Skeletal muscle cell (primary cell): ENCODE results near the gene CFAP300.

ENCODE experiments used
- DNase-seq: peaks from one replicate; pipeline ENCODE4 v3.0.0-alpha.2; 2010; ENCODE audit warnings: low read depth
- H3K4me3 ChIP-seq: 2 replicates; pipeline ENCODE4 v1.5.1; 2011; ENCODE audit warnings: low read depth, mild to moderate bottlenecking, control low read depth, low read length, moderate library complexity

CFAP300 gene

DNA sequence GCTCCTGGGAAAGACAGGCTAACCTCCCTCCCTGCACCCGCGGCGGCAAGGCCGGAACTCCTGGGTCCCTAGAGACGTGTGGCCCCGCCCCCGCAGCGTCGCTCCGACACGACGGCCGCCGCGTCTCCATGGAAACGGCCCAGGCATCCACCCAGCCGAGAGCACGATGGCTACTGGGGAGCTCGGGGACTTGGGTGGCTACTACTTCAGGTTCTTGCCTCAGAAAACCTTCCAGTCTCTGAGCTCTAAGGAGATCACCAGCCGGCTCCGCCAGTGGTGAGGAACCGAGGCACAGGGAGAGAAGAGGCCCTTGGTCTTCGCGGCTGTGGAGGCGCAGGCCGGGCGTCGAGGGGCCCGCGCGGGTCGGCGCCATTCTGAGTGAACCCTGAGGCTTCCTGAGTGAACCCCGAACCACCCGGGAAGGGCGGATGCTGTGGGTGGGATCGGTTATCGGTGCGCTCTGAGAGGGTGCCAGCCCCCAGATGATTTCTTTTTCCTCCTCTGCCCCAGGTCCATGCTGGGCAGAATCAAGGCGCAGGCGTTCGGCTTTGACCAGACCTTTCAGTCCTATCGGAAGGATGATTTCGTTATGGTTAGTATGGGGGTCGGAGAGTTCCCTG, at the start of gene CFAP300:
CFAP300 (plus strand) TSS at position 133 of the 620 bp plus-strand sequence; CDS start at position 167, 34 bp downstream.
- peak; percentile 23 for DNase-seq

DNA sequence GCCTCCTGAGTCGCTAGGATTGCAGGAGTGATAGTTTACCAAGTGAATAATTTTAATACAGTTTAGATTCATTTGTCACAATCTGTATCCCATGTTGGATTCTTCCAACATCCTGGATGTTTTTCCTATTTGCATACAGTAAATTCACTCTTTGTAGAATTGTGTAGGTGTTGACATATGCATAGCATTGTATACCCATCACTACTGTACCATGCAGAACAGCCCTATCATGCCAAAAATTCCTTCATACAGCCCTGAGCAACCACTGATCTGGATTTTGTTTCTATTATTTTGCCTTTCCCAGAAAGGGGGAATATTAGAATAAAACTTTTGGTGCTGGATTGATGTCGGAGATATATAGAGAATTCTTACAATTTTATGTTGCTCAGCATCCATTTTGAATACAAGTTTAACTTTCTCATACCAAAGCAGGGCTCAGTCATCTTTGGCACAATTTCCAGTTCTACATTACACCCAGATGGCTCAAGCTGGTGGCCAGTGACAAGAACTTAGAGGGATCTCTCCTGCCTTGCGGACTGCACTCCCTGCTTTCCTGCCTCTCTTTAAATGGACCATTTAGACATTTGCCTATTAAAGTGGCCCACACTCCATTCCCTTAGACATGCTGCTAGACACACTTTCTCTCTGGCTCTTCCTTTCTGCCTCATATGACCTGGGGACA, 45.4 kb upstream of the CFAP300 start:
- DNase-seq = no peak
- H3K4me3 ChIP-seq = no peak overlapping the region

More for the DNA sequence above, at the start of gene CFAP300:
- H3K4me3 ChIP-seq = peak within 1 kb of the TSS; percentile 65

DNA sequence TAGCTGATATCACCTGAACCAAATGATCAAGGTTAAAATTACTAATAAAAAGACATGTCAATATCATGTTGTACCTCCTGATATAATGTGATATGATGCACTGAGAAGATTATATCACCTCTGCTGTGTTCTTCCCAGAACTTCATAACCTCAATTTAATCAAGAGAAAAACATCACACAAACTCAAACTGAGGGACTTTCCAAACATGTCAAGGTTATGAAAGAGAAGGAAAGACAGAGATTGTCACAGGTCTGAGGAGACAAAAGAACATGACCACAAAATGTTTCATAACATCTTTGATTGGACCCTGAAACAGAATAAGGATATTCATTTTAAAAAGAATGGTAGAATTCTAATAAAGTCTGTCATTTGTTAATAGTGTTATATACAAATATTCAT, 43.0 kb upstream of the CFAP300 start:
- no peak overlapping the region for H3K4me3 ChIP-seq
- DNase-seq = no peak

DNA sequence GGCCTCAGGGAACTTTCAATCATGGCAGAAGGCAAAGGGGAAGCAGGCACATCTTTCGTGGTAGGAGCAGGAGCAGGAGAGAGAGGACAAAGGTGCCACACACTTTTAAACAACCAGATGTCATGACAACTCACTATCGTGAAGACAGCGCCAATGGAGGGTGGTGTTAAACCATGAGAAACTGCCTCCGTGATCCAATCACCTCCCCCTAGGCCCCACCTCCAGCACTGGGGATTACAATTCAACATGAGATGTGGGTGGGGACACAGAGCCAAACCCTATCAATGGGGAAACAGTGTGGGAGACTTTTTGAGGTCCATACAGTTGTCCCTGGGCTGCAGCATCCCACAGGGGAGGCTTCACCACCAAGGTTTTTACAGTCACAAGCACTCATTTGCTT, 41.9 kb upstream of the CFAP300 start:
- H3K4me3 ChIP-seq = no peak overlapping the region
- DNase-seq = no peak

DNA sequence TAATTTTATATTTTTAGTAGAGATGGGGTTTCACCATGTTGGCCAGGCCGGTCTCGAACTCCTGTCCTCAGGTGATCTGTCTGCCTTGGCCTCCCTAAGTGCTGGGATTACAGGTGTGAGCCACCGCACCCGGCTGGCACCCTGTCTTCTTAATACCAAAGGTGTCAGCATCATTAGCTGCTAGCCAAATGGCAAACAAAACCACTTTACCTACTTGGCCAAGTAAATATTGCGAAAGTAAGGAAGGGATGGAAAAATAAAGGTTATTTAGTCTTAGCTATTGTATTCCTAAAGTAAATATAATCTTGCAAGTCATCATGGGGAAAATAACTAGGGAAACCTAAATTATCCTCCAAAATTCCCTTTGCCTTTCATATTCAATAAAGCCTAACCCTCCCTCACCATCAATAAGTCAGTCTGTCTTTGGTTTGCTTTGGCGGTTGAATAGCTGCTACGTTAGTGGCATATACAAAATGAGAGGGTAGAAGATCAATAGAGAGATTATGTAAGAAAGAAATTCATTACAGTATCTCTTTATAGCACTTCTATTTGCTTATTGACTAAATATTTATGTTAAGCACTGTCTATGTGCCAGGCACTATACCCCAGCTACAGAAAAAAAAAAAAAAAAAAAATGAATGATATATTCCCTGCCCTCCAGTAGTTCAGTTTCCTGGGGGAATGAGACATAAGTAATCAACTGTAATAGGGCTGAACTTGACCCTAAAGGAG, 40.2 kb upstream of the CFAP300 start:
- no peak for DNase-seq
- H3K4me3 ChIP-seq = no peak overlapping the region

DNA sequence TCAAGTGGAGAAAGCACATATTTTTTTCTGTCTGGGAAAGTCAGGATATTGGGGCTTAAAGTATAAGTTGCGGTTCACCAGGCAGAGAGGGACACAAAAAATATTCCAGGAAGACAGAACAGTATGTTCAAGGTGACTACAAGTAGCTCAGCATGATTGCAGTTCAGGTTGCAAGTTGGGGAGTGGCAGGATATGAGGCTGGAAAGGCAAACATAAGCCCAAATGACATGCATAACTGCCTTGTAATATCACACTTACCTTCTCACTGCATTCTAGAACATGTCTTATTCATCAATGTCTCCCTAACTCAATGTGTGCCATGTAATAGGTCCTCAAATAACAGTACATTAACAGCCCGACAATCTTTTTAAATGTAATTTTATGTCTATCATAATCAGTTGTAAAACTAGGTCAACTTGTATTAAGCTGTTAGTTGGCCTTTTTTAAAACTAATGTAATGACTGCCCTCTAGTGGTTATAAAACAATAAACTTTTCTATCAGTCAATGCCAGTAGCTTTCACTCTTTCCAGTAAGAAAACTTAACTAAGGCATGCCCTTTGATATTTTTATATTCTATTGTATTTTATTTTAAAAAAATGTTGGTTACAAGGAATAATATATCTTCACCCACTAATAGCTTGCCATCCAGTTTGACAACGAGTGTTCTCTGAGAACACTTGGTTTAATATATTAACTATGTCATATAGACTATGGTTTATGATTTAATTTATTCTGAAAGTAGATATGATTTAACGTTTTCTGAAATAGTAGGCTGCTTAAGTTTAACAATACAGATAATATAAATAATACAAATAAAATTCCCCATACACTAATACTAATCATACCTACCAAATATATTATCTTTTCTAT, 39.4 kb upstream of the CFAP300 start:
- no peak overlapping the region for H3K4me3 ChIP-seq
- peak; percentile 6 for DNase-seq

DNA sequence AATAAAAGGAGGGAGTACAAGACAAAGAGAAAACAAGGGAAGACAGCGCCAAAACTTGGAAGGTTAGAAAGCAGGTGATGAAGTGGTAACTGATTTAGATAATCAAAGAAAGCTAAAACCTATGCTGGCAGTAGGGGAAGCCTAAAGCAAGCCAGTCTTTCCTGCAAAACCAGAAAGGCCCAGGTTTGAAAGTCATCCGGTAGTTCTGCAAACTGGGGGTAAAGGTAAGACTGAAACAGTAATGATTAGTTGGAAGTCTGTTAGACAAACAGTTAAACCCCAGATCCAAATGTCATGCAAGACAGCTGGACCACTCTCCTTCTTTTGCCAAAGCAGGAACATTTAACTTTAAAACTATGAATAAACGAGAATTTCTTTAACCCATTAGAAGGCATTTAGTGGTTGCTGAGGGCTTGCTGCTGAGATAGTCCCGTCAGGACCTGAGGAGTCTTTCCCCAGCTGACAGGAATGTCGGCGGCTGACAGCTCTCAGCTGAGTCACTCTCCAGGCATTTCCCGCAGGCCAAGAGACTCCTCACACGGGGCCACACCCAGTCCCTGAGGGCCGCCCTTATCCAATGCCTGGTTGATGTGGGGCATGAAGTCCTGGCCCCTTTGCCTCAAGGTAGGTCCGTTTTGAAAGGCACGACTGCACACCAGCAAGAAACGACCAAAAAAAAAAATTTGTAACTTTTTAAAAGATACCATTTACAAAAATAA, 36.3 kb upstream of the CFAP300 start:
- H3K4me3 ChIP-seq = no peak overlapping the region
- DNase-seq = peak; percentile 73

DNA sequence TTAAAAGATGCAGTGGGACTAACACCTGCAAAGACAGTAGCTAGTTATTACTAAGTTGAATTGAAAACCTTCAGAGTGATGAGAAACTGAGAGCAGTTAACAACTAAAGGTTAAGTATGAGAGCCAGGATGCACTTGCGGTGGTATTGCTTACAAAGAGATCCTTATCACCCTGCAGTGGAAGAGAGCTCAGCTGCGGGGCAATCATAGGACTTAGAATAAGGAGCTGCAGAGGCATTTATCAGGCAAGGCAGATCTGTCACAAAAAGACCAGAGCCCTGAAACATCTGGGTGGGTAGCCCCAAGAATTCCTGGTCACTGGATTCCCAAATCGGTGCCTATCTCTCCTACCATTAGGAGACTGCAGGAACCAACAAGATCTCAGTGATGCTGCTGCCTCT, 34.3 kb upstream of the CFAP300 start:
- DNase-seq = no peak
- no peak overlapping the region for H3K4me3 ChIP-seq

DNA sequence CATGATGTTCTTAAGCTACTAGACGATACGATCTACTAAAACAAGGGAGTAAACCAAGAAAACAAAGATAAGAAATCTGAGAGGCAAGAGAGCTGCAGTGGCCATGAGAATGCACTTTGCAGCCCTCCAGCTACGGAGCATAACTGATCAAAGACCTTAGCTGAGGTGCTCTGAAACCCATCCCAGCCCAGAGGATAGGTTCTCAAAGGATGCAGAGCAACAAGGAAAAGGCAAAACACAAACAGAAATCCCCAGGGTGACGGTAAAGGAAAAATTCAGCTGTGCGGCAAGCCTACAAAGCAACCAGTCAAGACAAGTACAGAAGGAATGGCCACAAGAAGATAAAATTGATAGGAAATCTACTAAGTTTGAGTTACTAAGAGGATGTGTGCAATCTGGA, 32.5 kb upstream of the CFAP300 start:
- no peak for DNase-seq
- H3K4me3 ChIP-seq = no peak overlapping the region

DNA sequence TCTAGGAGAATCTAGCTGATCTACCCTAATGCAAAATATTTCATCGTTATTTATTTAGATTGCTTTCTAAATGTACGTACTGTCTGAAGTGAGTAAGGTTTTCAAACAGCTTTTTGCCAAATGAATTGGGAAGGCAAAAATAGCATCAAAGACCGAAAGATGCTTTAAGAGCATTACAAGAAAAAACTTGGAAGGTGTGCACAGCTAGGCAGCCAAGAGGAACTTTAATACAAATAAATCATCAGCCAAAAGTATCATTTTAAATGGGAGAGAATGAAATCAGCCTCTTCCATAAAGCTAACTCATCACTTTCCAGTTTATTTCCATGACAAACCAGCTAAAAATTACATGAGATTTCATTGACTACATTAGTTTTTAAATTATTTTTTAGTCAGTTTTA, 30.2 kb upstream of the CFAP300 start:
- no peak for DNase-seq
- no peak overlapping the region for H3K4me3 ChIP-seq

DNA sequence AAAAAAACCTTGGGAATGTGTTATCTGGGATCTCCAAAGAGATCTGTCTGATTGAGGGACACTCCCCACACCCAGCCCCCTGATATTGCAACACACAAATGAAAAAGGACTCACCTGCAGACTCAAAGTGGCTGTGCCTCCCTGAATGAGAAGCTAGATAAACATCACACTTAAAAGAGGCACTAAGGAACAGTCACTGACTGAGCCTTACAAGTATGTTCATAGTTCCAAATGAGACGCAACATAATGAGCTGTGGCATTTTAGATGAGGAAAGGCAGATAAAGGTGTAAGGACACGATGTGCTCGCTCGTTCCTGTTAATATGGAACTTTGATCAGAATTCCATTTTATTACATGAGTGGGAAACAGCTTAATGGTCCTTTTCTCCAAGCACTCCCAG, 21.0 kb upstream of the CFAP300 start:
- no peak overlapping the region for H3K4me3 ChIP-seq
- no peak for DNase-seq

DNA sequence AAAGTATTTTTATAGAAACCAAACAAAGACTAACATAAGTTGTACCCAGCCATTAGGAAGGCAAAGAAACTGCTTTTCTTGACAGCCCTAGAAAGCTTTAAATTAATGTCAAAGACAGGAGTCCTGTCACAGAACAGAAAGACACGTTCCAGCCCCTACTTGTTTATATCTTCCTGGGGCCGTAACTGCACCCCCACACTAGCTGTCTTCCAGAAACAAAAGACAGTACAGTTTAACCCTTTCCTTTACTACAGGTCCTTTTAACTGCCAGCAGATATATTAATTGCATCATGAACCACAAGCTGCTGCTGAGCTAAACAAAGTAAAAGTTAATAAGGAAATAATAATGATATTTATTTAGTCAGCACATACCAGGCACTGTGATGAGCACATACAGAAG, 20.3 kb upstream of the CFAP300 start:
- DNase-seq = no peak

DNA sequence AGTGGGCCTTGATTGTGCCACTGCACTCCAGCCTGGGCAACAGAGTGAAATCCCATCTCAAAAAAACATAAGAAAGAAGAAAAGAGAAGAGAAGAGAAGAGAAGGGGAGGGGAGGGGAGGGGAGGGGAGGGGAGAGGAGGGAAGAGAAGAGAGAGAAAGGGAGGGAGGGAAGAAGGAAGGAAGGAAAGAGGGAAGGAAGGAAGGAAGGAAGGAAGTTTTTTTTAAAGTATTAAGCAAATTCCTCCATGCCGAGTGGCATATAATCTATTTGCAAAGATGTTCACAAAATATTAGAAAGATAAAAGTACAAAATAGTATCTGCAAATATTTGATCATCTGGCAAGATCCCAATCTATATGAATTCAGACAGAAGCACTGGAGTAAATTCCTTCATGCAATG, 10.5 kb upstream of the CFAP300 start:
- H3K4me3 ChIP-seq = no peak overlapping the region
- DNase-seq = no peak

More for the DNA sequence above, 20.3 kb upstream of the CFAP300 start:
- H3K4me3 ChIP-seq = no peak overlapping the region

DNA sequence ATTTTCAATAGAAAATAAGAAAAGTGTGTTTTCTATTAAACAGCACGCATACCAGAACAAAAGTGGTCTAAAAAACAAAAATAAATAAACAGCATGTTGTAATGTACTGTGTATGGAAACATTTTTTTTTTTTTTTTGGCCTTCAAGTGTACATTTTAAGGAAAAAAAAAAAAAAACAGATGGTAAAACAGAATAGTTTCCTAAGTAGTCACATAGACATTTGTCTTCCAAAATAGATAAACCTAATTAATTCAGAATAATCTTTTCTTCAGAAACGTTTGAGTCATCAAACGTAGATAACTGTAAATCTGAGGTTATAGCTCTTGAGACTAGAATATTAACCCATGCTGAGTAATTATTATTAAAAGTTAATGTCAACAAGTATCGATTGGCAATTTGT, 396 bp upstream of the CFAP300 start:
- peak overlapping the region; percentile 65 for H3K4me3 ChIP-seq

DNA sequence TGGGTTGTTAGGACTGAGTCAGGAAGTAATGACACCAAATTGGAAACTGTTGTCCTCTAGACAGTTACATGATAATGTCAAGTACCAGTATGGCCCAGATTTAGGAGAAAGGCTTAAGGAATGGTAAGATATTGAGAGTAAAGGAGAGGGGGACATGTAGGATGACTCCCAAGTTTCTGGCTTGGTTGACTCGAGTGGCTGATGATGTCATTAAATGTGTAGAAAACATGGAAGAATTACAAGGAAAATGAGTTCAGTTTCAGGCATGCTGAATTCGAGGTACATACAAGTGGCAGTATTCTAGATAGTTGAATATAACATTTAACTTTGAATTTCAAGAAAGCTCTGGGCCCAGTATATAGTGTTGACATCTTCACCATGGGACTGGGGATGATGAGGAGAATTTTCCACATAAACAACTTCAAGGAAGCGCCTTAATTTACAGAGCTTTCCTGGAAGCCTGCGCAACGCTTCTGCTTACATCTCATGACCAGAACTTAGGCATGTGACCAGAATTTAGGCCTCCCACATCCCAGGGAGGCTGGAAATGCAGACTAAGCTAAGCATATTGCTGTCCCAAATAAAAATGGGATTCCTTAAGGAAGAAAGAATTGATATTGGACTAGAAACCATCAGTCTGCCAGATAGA, 3.8 kb downstream of the CFAP300 start:
- DNase-seq = no peak
- H3K4me3 ChIP-seq = no peak overlapping the region

More for the DNA sequence above, 396 bp upstream of the CFAP300 start:
- no peak for DNase-seq

DNA sequence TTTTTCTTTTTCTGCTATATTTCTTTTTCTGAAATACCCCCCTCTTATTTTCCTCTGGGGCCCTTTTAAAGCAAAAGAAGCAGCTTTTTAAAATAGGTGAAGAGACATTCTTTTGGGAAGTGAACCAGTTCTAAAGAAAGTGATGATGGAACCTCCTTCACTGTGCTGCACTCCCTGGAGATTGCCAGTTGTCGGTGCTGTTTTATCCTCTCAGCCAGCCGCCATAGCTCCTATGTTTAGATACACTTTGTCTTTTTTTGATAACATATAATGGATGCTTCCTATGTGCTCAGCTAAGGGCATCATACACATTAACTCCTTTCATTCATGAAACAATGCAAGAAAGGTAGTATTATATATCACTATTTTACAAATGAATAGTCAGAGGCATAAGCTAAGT, 14.0 kb downstream of the CFAP300 start:
- no peak for DNase-seq

DNA sequence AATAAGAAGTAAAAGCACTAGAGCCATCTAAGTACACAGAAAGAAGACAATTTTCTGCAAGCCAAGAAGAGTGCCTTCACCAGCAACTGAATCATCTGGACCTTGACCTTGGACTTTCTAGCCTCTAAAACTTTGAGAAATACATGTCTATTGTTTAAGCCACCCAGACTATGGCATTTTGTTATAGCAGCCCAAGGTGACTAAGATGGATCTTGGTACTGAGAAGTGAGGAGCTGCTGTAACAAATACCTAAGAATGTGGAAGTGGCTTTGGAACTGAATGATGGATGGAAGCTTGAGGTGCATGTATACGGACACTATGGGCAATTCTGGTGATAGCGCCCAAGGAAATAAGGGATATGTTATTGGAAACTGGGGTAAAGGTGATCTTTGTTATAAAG, 14.9 kb downstream of the CFAP300 start:
- no peak for DNase-seq
- H3K4me3 ChIP-seq = no peak overlapping the region

More for the DNA sequence above, 14.0 kb downstream of the CFAP300 start:
- H3K4me3 ChIP-seq = no peak overlapping the region

DNA sequence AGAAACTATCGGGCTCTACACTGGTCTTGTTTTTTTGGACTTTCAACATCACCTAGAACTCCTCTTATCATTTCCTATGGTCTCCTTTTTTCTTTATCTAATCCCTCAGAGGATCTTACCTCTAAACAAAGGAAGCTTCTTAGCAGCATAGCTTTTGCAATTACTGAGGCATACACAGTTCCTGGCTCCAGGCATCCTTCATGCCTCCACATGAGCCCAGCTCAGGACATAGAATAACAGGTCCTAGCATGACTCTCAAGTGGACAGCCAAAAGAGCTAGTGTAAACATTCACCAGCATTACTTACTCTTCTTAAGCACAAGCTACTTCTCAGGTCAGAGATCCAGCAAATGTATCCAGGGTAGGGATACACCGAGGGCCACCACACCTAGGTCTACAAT, 17.1 kb downstream of the CFAP300 start:
- no peak overlapping the region for H3K4me3 ChIP-seq
- no peak for DNase-seq

DNA sequence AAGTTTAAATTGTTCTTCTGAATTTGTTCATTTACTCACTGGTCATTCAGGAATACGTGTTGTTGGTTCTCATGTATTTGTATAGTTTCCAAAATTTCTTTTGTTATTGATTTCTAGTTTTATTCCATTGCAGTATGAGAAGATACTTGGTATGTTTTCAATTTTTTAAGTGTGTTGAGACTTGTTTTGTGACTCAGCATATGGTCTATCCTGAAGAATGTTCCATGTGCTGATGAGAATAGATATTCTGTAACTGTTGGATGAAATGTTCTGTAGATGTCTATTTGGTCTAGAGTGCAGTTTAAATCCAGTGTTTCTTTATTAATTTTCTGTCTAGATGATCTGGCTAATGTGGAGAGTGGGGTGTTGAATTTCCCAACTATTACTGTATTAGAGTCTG, 23.5 kb downstream of the CFAP300 start:
- no peak overlapping the region for H3K4me3 ChIP-seq
- DNase-seq = no peak
